HepG2 (cell line): ENCODE results near the gene ZDHHC14. TPM values are rescaled to one million over a fixed set of nuclear protein-coding genes. Genes with fewer than 3 reads are reported as not detected.

ENCODE experiments used
- CTCF ChIP-seq: sonication (generic); formaldehyde crosslinking; IDR thresholded peaks from 2 replicates; pipeline ENCODE4 v1.5.0; 2020; ENCODE audit warnings: mild to moderate bottlenecking, missing genetic modification reagents, moderate library complexity
- DBP ChIP-seq: sonication (generic); formaldehyde crosslinking; IDR thresholded peaks from 2 replicates; pipeline ENCODE4 v1.4.0; 2020; ENCODE audit warnings: missing genetic modification reagents; ENCODE audit errors: not compliant biosample characterization
- NONO ChIP-seq, 2 experiments: fragments of 450-650 bp in 1 of 2; sonication (generic) in 1 of 2; formaldehyde crosslinking in 1 of 2; IDR thresholded peaks in 1 of 2; conservative IDR thresholded peaks in 1 of 2; 2 replicates each; pipeline versions ENCODE4 v1.6.1 to v1.8.0; 2017 to 2022; ENCODE audit warnings: mild to moderate bottlenecking in 1 of 2, missing genetic modification reagents in 1 of 2, moderate library complexity in 1 of 2
- PRDM4 ChIP-seq: sonication (generic); formaldehyde crosslinking; IDR thresholded peaks from 2 replicates; pipeline ENCODE4 v1.9.0; 2021; ENCODE audit warnings: missing genetic modification reagents, borderline replicate concordance
- SALL2 ChIP-seq: sonication (generic); formaldehyde crosslinking; IDR thresholded peaks from 2 replicates; pipeline ENCODE4 v1.8.1; 2023; ENCODE audit warnings: mild to moderate bottlenecking, missing genetic modification reagents, inconsistent platforms
- SNAPC5 ChIP-seq: sonication (generic); formaldehyde crosslinking; IDR thresholded peaks from 2 replicates; pipeline ENCODE4 v1.8.1; 2023; ENCODE audit warnings: mild to moderate bottlenecking, missing genetic modification reagents, borderline replicate concordance
- SPEN ChIP-seq: sonication (generic); formaldehyde crosslinking; IDR thresholded peaks from 2 replicates; pipeline ENCODE4 v1.5.1; 2020; ENCODE audit warnings: low read depth, mild to moderate bottlenecking, missing genetic modification reagents
- TFE3 ChIP-seq: IDR thresholded peaks from 2 replicates; pipeline ENCODE4 v1.6.1; 2016
- TMF1 ChIP-seq: sonication (generic); formaldehyde crosslinking; IDR thresholded peaks from 2 replicates; pipeline ENCODE4 v1.8.1; 2022; ENCODE audit warnings: low read depth, missing genetic modification reagents
- ZFP1 ChIP-seq: IDR thresholded peaks from 2 replicates; pipeline ENCODE4 v1.6.1; 2016
- ZMYM2 ChIP-seq: sonication (generic); formaldehyde crosslinking; IDR thresholded peaks from 2 replicates; pipeline ENCODE4 v1.8.0; 2022; ENCODE audit warnings: mild to moderate bottlenecking, missing genetic modification reagents
- ZNF280B ChIP-seq: sonication (generic); formaldehyde crosslinking; IDR thresholded peaks from 2 replicates; pipeline ENCODE4 v1.5.0; 2020; ENCODE audit warnings: missing genetic modification reagents, mild to moderate bottlenecking, borderline replicate concordance
- ZNF501 ChIP-seq: sonication (generic); formaldehyde crosslinking; IDR thresholded peaks from 2 replicates; pipeline ENCODE4 v1.5.1; 2020; ENCODE audit warnings: mild to moderate bottlenecking, moderate library complexity, missing genetic modification reagents
- ZNF644 ChIP-seq: IDR thresholded peaks from 2 replicates; pipeline ENCODE4 v1.6.1; 2016; ENCODE audit warnings: low read depth
- ZNF710 ChIP-seq: sonication (generic); formaldehyde crosslinking; IDR thresholded peaks from 2 replicates; pipeline ENCODE4 v1.5.0; 2020; ENCODE audit warnings: mild to moderate bottlenecking, missing genetic modification reagents, borderline replicate concordance
- ZNF749 ChIP-seq: sonication (generic); formaldehyde crosslinking; IDR thresholded peaks from 2 replicates; pipeline ENCODE4 v1.8.0; 2022; ENCODE audit warnings: mild to moderate bottlenecking, missing genetic modification reagents, moderate library complexity, borderline replicate concordance
- ZNF781 ChIP-seq: sonication (generic); formaldehyde crosslinking; IDR thresholded peaks from 2 replicates; pipeline ENCODE4 v1.5.1; 2020; ENCODE audit warnings: borderline replicate concordance, mild to moderate bottlenecking, missing genetic modification reagents; ENCODE audit errors: not compliant biosample characterization
- polyA plus RNA-seq, 8 experiments: library from polyadenylated mRNA; depleted of rRNA in 3 of 8; stranded (reverse) in 7 of 8; unstranded in 1 of 8; fragments of >200 nt; fragmentation: Illumina TruSeq in 4 of 8; extraction: Trizol in 4 of 8; gene quantifications; 2 replicates each; pipeline versions ENCODE4 v1.2.1 to v1.2.3, GENCODE V29; 2011 to 2016; ENCODE audit warnings: low read depth in 4 of 8, missing spikeins in 1 of 8, mixed read lengths in 1 of 8; ENCODE audit not compliant: insufficient read depth in 1 of 8
- total RNA-seq, 5 experiments: library from RNA; depleted of rRNA; stranded (reverse); fragments of >200 nt; fragmentation: Illumina TruSeq; extraction: Trizol; gene quantifications; 2 replicates each; pipeline ENCODE4 v1.2.3, GENCODE V29; 2016; ENCODE audit warnings: low read depth in 1 of 5

ZDHHC14 gene
- total and polyA plus RNA-seq, 2 of the 13 experiments (the other 11 are each of a cell fraction or from before 2014, with no cell fraction given) = 3.7 to 9.5 TPM

GRCh38 chr6:157434349-157435033 lies 53.5 kb downstream of the ZDHHC14 start (continued):
- TF ChIP-seq ZNF280B (CRISPR knock-in tag) = no peak
- TF ChIP-seq SALL2 (CRISPR knock-in tag) = no peak
- TF ChIP-seq NONO (IDR thresholded peaks at IDR 0.05) = no peak
- TF ChIP-seq NONO (CRISPR knock-in tag; conservative IDR thresholded peaks at IDR 0.05) = no peak
- no peak for TF ChIP-seq TFE3
- no peak for TF ChIP-seq ZNF749 (CRISPR knock-in tag)
- no peak for TF ChIP-seq ZNF781
- TF ChIP-seq CTCF = no peak
- no peak for TF ChIP-seq ZNF644
- TF ChIP-seq ZMYM2 (CRISPR knock-in tag) = no peak
- TF ChIP-seq SPEN (CRISPR knock-in tag) = no peak
- no peak for TF ChIP-seq PRDM4
- TF ChIP-seq ZFP1 = no peak
- TF ChIP-seq TMF1 (CRISPR knock-in tag) = no peak
- TF ChIP-seq SNAPC5 (CRISPR knock-in tag) = no peak
- TF ChIP-seq ZNF710 (CRISPR knock-in tag) = 0 out of 2 replicates have a peak, but pooled peaks have one; percentile 46
- TF ChIP-seq ZNF501 (CRISPR knock-in tag) = peak; percentile 65
- TF ChIP-seq DBP (CRISPR knock-in tag) = no peak
